Ishikawa (cell line): Measurements from ENCODE around the gene ST3GAL3.

ENCODE experiments used
- CEBPB ChIP-seq: IDR thresholded peaks from 2 replicates; pipeline ENCODE4 v1.6.1; 2012
- FOXM1 ChIP-seq: IDR thresholded peaks from 2 replicates; pipeline ENCODE4 v1.6.1; 2012; ENCODE audit warnings: low read depth, borderline replicate concordance
- MAX ChIP-seq: IDR thresholded peaks from 2 replicates; pipeline ENCODE4 v1.6.1; 2012
- NFIC ChIP-seq: IDR thresholded peaks from 2 replicates; pipeline ENCODE4 v1.6.1; 2012
- REST ChIP-seq: IDR thresholded peaks from 2 replicates; pipeline ENCODE4 v1.6.1; 2012; ENCODE audit warnings: low read depth, mild to moderate bottlenecking
- TAF1 ChIP-seq: IDR thresholded peaks from 2 replicates; pipeline ENCODE4 v1.6.1; 2012; ENCODE audit warnings: low read depth, mild to moderate bottlenecking

DNA sequence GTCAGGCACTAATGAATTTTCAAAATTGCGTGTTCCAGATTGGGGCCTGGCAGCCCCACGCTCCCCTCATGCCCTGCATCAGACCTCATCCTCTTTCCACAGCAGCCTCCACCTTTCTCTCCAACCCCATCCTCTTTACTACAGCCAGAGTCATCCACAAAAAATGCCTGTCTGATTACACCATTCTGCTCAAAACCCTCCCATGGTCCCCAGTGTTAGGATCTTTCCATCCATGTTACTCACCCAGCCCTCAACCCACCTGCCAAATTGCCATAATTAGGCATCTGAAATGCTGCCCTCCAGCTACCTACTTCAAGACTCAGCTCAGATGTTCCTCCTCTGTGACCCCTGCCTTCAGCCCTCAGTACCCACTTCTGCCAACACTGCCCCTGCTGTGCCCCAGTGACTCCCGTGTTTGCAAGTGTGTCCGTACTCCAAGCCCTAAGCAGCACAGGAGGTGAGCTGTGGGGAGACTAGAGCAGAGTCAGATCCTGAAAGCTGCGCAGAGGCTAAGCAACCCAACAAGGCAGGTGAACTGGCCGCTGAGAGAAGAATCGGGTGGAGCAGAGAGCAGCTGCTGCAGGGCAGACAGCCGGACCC, 225.6 kb downstream of the ST3GAL3 start:
- TF ChIP-seq TAF1 (no peak), REST (no peak), CEBPB (no peak), NFIC (no peak), FOXM1 (no peak), MAX (no peak)
